ENCODE results near the gene HSPA1L.

DNA sequence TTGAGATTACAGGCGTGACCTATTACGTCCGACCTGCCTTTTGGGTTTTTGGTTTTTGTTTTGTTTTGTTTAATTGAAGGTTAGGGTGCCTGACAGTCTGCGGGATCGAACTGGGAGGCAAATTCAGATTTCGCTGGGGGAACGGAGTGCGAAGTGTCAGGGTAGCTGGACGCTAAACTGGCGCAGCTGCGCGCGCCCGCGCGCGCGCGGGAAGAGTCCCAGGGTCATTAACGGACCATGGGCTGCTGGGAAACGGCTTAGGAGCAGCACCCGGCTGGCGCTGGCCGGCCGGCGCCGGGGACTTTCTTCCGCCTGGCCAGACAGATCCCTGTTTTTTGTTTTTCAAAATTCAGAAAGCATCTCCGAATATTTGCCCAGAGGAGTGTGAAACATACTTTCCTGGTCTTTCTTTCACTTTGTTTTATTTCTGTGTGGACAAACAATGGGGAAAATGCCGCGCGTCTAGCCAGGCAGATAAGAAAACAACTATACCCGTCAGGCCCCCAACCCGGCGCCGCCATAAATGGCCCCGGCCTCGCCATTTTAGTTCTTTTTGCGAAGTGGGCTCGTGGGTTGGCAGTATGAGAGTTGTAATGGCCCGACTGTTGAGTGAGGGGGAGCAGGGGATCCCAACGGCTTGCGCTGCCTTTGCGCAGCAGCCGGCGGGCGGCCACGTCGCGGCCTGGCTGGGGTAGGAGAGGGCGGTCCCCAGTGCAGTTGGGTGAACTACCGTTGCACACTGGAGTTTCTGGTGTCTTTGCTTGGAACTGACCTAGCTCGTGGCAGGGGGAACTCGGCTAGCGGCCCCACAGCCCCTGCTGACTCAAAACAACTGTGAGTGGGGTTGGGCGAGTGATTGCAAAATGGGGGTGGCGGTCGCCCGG is 19.5 kb upstream of the HSPA1L start:
- TF ChIP-seq, protein P1, sequence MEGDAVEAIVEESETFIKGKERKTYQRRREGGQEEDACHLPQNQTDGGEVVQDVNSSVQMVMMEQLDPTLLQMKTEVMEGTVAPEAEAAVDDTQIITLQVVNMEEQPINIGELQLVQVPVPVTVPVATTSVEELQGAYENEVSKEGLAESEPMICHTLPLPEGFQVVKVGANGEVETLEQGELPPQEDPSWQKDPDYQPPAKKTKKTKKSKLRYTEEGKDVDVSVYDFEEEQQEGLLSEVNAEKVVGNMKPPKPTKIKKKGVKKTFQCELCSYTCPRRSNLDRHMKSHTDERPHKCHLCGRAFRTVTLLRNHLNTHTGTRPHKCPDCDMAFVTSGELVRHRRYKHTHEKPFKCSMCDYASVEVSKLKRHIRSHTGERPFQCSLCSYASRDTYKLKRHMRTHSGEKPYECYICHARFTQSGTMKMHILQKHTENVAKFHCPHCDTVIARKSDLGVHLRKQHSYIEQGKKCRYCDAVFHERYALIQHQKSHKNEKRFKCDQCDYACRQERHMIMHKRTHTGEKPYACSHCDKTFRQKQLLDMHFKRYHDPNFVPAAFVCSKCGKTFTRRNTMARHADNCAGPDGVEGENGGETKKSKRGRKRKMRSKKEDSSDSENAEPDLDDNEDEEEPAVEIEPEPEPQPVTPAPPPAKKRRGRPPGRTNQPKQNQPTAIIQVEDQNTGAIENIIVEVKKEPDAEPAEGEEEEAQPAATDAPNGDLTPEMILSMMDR (IDR thresholded peaks at IDR 0.05; ENCODE audit: low read length): no peak
- no peak for TF ChIP-seq EZH2 (IDR thresholded peaks at IDR 0.05; ENCODE audit: borderline replicate concordance, low read length)
